H1 (cell line): ENCODE data around the gene CPSF4L.

Source experiments
- ATF2 ChIP-seq: IDR thresholded peaks from 2 replicates; pipeline ENCODE4 v1.6.1; 2012; ENCODE audit warnings: low read length, inconsistent platforms
- CTCF ChIP-seq, 3 experiments: IDR thresholded peaks; 1 replicate in 2 of 3; 2 replicates in 1 of 3; pipeline versions ENCODE4 v1.5.1 to v1.6.1; 2011; ENCODE audit warnings: low read length in 3 of 3, mild to moderate bottlenecking in 3 of 3, inconsistent platforms in 2 of 3, low read depth in 1 of 3, moderate library complexity in 1 of 3; ENCODE audit not compliant: insufficient read depth in 1 of 3; ENCODE audit errors: control extremely low read depth in 1 of 3
- EZH2 ChIP-seq: fragments of 200-600 bp; sonication (generic); IDR thresholded peaks from 2 replicates; pipeline ENCODE4 v1.7.1; 2012; ENCODE audit warnings: low read depth, mild to moderate bottlenecking, moderate library complexity, low read length, inconsistent platforms; ENCODE audit not compliant: severe bottlenecking
- KDM1A ChIP-seq: fragments of 200-600, 300-600 bp; sonication (generic); IDR thresholded peaks from 2 replicates; pipeline ENCODE4 v1.7.1; 2016; ENCODE audit warnings: mild to moderate bottlenecking, low read length, borderline replicate concordance
- POLR2A ChIP-seq, 2 experiments: IDR thresholded peaks; 1 replicate in 1 of 2; 2 replicates in 1 of 2; pipeline ENCODE4 v1.6.1; 2011; ENCODE audit warnings: low read depth in 2 of 2, low read length in 2 of 2, mild to moderate bottlenecking in 2 of 2; ENCODE audit errors: control extremely low read depth in 1 of 2
- POLR2AphosphoS5 ChIP-seq: IDR thresholded peaks from 2 replicates; pipeline ENCODE4 v1.6.1; 2011; ENCODE audit warnings: low read depth, low read length
- RFX5 ChIP-seq: IDR thresholded peaks from 2 replicates; pipeline ENCODE4 v1.6.1; 2011; ENCODE audit warnings: low read depth, low read length, improper control_type of control experiment, borderline replicate concordance
- SIX5 ChIP-seq: IDR thresholded peaks from 2 replicates; pipeline ENCODE4 v1.6.1; 2011; ENCODE audit warnings: mild to moderate bottlenecking, low read depth, low read length
- TAF7 ChIP-seq: optimal IDR thresholded peaks from 2 replicates; pipeline ENCODE3; 2011; ENCODE audit warnings: low read depth, mild to moderate bottlenecking, inconsistent platforms, low read length, moderate library complexity, borderline replicate concordance
- TBP ChIP-seq: IDR thresholded peaks from 2 replicates; pipeline ENCODE4 v1.6.1; 2011; ENCODE audit warnings: low read depth, low read length, improper control_type of control experiment
- TCF12 ChIP-seq: IDR thresholded peaks from 2 replicates; pipeline ENCODE4 v1.6.1; 2011; ENCODE audit warnings: low read depth, mild to moderate bottlenecking, low read length
- USF2 ChIP-seq: IDR thresholded peaks from 2 replicates; pipeline ENCODE4 v1.6.1; 2011; ENCODE audit warnings: low read length, improper control_type of control experiment

- no peak for TF ChIP-seq CTCF (IDR thresholded peaks at IDR 0.05; ENCODE audit: control extremely low read depth in 1 of 3, insufficient read depth in 1 of 3, low read depth in 1 of 3, low read length in 3 of 3)
- TF ChIP-seq SIX5 = no peak
- TF ChIP-seq RFX5 = no peak
- no peak for TF ChIP-seq EZH2
- no peak for TF ChIP-seq TBP
- no peak for TF ChIP-seq ATF2
- no peak for TF ChIP-seq POLR2AphosphoS5
- no peak for TF ChIP-seq POLR2A (IDR thresholded peaks at IDR 0.05; ENCODE audit: control extremely low read depth in 1 of 2, low read depth in 2 of 2, low read length in 2 of 2)
- no peak for TF ChIP-seq TCF12
- no peak for TF ChIP-seq TAF7
- TF ChIP-seq KDM1A = no peak
- no peak for TF ChIP-seq USF2
Measured at GRCh38 chr17:73311428-73311780, 49.7 kb upstream of the CPSF4L start.
